Measurements from ENCODE around the gene DCXR.

DNA sequence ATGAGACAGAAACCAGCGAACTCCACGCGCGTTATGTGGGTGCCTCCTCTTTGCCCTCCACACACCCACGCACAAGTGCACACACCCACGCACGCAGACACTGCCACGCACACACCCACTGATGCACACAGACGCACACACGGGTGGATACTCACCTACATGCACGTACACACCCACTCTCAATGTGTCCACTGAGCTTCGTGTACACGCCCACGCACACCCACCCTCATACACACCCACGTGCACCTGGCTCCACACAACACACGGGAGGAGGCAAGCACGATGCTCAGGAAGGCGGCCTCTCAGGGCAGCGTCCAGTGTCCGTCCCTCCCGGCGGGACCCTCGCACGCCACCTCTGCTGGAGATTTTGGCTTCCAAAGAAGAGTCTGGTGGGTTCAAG is 9.9 kb upstream of the DCXR start:
- TF ChIP-seq, protein P1, sequence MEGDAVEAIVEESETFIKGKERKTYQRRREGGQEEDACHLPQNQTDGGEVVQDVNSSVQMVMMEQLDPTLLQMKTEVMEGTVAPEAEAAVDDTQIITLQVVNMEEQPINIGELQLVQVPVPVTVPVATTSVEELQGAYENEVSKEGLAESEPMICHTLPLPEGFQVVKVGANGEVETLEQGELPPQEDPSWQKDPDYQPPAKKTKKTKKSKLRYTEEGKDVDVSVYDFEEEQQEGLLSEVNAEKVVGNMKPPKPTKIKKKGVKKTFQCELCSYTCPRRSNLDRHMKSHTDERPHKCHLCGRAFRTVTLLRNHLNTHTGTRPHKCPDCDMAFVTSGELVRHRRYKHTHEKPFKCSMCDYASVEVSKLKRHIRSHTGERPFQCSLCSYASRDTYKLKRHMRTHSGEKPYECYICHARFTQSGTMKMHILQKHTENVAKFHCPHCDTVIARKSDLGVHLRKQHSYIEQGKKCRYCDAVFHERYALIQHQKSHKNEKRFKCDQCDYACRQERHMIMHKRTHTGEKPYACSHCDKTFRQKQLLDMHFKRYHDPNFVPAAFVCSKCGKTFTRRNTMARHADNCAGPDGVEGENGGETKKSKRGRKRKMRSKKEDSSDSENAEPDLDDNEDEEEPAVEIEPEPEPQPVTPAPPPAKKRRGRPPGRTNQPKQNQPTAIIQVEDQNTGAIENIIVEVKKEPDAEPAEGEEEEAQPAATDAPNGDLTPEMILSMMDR (IDR thresholded peaks at IDR 0.05), result no peak
- TF ChIP-seq EP300 (IDR thresholded peaks at IDR 0.05; ENCODE audit: low read depth) (no peak), POLR2A (IDR thresholded peaks at IDR 0.05) (no peak)

Measured in transverse colon (tissue), 3 donors.